MM.1S (cell line): ENCODE data around the gene ZFPM1.

ENCODE experiments used
- EZH2 ChIP-seq: fragments of 300-600 bp; sonication (generic); optimal IDR thresholded peaks from 2 replicates; pipeline ENCODE3; 2017; ENCODE audit warnings: low read depth, mild to moderate bottlenecking, antibody characterized with exemption, low read length, mixed read lengths
- TF ChIP-seq, protein P1 (sequence below): fragments of 300-600 bp; sonication (generic); IDR thresholded peaks from 2 replicates; pipeline ENCODE4 v1.5.1; 2016; ENCODE audit warnings: antibody characterized with exemption, low read length, mixed read lengths

DNA sequence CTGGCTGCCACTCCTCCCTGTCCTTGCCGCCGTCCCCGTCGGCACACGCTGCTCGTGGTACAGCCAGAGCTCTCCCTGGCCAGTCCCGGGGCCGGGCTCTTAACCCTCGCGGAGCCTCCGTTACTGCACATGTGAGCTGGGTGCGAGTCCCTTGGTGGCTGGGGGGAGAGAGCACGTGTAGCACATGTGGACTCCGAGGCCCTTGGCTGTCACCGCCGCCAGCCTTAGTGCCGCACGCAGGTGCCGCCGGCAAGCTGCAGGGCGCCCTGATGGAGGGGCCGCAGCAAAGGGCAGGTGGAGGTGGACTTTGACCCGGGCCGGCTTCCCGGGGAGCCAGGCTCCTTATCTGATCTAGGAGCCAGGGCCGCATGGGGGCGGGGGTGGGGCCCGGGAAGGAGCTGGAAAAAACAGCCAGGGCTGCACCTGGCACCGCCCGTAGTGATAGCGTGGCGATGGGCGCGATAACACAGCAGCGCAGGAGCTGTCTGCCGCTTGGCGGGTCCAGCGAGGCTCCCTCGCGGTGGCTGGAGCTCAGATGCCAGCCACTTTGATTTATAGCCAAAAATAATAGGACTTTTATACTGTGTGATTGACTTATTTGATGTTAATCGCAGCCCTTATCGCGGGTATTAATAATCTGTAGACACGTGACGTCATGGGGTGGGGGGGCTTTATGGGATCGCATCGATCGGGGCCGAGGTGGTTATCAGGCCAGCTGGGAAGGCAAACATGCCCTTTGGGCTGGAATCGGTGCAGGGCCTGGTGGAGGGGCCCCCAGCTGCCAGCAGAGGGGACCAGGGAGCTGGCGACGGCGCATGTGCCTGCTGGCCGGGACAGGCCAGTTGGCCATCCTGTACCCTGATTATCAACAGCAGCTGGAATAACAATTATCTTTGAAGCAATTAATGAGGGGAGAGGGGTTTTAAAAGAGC lies 35.1 kb downstream of the ZFPM1 start:
- TF ChIP-seq, protein P1, sequence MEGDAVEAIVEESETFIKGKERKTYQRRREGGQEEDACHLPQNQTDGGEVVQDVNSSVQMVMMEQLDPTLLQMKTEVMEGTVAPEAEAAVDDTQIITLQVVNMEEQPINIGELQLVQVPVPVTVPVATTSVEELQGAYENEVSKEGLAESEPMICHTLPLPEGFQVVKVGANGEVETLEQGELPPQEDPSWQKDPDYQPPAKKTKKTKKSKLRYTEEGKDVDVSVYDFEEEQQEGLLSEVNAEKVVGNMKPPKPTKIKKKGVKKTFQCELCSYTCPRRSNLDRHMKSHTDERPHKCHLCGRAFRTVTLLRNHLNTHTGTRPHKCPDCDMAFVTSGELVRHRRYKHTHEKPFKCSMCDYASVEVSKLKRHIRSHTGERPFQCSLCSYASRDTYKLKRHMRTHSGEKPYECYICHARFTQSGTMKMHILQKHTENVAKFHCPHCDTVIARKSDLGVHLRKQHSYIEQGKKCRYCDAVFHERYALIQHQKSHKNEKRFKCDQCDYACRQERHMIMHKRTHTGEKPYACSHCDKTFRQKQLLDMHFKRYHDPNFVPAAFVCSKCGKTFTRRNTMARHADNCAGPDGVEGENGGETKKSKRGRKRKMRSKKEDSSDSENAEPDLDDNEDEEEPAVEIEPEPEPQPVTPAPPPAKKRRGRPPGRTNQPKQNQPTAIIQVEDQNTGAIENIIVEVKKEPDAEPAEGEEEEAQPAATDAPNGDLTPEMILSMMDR, result no peak
- TF ChIP-seq EZH2, result no peak
